Hematopoietic multipotent progenitor cell (in vitro differentiated cells): ENCODE data around the gene DDI2. TPM values are rescaled to one million over a fixed set of nuclear protein-coding genes. Genes with fewer than 3 reads are reported as not detected.
A peak's percentile ranks its signal among the peaks of the same experiment; 100 is the strongest.
"Not testable (repeated sequence)": the region's sequence is repeated elsewhere in the genome, so short reads cannot be mapped to it uniquely, and the experiment has no call there.

Source experiments
- DNase-seq, 3 donors: peaks; one replicate each; pipeline ENCODE4 v3.0.0-alpha.2; 2011 to 2015; ENCODE audit warnings: low read depth in 2 of 3, low spot score in 2 of 3
- total RNA-seq: library from RNA; depleted of rRNA; stranded (reverse); fragments of >200 nt; gene quantifications from one replicate; pipeline ENCODE4 v1.2.3, GENCODE V29; 2012

The DDI2 gene
- total RNA-seq, 1 donor: 15.3 TPM

GRCh38 chr1:15633756-15634420, 16.6 kb downstream of the DDI2 start:
- no peak for DNase-seq

GRCh38 chr1:15636436-15636835, 19.2 kb downstream of the DDI2 start:
- DNase-seq: no peak

GRCh38 chr1:15637826-15638225, 20.6 kb downstream of the DDI2 start:
- DNase-seq: no peak

- no peak for DNase-seq
Measured at GRCh38 chr1:15639262-15639661, 22.0 kb downstream of the DDI2 start.

- DNase-seq: no peak
Measured at GRCh38 chr1:15639931-15640330, 22.7 kb downstream of the DDI2 start.

GRCh38 chr1:15640667-15641066, 23.4 kb downstream of the DDI2 start:
- no peak for DNase-seq

- DNase-seq: no peak
Measured at GRCh38 chr1:15649937-15650336, 32.7 kb downstream of the DDI2 start.

GRCh38 chr1:15650433-15650832, 33.2 kb downstream of the DDI2 start:
- no peak for DNase-seq

- not testable (repeated sequence) for DNase-seq
Measured at GRCh38 chr1:15652130-15652529, 34.9 kb downstream of the DDI2 start.

- no peak for DNase-seq
Measured at GRCh38 chr1:15654091-15654690, 36.9 kb downstream of the DDI2 start.

GRCh38 chr1:15656464-15656863, 39.2 kb downstream of the DDI2 start:
- no peak for DNase-seq

- DNase-seq: no peak
Measured at GRCh38 chr1:15657021-15657420, 39.8 kb downstream of the DDI2 start.

- no peak for DNase-seq
Measured at GRCh38 chr1:15660151-15660550, 42.9 kb downstream of the DDI2 start.

GRCh38 chr1:15662477-15662876, 45.2 kb downstream of the DDI2 start:
- DNase-seq: no peak

GRCh38 chr1:15663925-15664324, 46.7 kb downstream of the DDI2 start:
- no peak for DNase-seq

- no peak for DNase-seq
Measured at GRCh38 chr1:15667362-15667761, 50.1 kb downstream of the DDI2 start.

- DNase-seq: no peak
Measured at GRCh38 chr1:15668089-15668754, 51.0 kb downstream of the DDI2 start.

- DNase-seq: no peak
Measured at GRCh38 chr1:15669074-15669473, 51.8 kb downstream of the DDI2 start.

GRCh38 chr1:15669864-15670263, 52.6 kb downstream of the DDI2 start:
- DNase-seq: no peak

GRCh38 chr1:15671430-15671829, 54.2 kb downstream of the DDI2 start:
- DNase-seq: no peak

GRCh38 chr1:15674386-15675159, 57.3 kb downstream of the DDI2 start:
- peak in 1 of 3 donors; percentile 46 for DNase-seq
